ENCODE results near the gene HHAT. TPM values are rescaled to one million over a fixed set of nuclear protein-coding genes. Genes with fewer than 3 reads are reported as not detected.

HHAT gene
- total RNA-seq, 1 donor from 2014 or later: 6.9 TPM

DNA sequence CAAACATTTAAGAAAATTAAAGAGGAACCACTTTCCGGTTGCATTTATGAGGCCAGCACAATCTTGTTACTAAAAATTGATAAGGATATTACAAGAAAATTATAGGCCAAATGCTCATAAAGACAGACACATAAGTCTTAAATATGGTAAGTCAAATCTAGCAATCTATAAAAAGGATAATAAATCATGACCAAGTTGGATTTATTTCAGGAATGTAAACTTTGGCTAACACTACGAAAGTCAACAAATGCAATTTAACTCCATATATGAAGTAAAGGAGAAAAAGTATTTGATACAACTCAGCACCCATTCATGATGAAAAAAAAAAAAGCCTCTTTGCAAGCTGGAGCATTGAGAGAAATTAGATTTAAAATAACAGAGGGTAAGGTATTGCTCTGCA is 6.3 kb downstream of the HHAT start:
- H3K9me3 Mint-ChIP-seq: no peaks in the 10 kb centered on the region
- no peak for DNase-seq (ENCODE audit: low read depth, low spot score)
- H3K27me3 Mint-ChIP-seq (ENCODE audit: low read depth): no peaks in the 10 kb centered on the region
- H3K4me1 Mint-ChIP-seq: peaks cover 2% of the 10 kb centered on the region
- no peak overlapping the region for H3K27ac Mint-ChIP-seq (ENCODE audit: unreplicated experiment)
- no peak overlapping the region for H3K4me3 Mint-ChIP-seq
- TF ChIP-seq, protein P1, sequence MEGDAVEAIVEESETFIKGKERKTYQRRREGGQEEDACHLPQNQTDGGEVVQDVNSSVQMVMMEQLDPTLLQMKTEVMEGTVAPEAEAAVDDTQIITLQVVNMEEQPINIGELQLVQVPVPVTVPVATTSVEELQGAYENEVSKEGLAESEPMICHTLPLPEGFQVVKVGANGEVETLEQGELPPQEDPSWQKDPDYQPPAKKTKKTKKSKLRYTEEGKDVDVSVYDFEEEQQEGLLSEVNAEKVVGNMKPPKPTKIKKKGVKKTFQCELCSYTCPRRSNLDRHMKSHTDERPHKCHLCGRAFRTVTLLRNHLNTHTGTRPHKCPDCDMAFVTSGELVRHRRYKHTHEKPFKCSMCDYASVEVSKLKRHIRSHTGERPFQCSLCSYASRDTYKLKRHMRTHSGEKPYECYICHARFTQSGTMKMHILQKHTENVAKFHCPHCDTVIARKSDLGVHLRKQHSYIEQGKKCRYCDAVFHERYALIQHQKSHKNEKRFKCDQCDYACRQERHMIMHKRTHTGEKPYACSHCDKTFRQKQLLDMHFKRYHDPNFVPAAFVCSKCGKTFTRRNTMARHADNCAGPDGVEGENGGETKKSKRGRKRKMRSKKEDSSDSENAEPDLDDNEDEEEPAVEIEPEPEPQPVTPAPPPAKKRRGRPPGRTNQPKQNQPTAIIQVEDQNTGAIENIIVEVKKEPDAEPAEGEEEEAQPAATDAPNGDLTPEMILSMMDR (conservative IDR thresholded peaks at IDR 0.05): no peak
- no peaks in the 10 kb centered on the region for H3K36me3 Mint-ChIP-seq (ENCODE audit: low read depth)

DNA sequence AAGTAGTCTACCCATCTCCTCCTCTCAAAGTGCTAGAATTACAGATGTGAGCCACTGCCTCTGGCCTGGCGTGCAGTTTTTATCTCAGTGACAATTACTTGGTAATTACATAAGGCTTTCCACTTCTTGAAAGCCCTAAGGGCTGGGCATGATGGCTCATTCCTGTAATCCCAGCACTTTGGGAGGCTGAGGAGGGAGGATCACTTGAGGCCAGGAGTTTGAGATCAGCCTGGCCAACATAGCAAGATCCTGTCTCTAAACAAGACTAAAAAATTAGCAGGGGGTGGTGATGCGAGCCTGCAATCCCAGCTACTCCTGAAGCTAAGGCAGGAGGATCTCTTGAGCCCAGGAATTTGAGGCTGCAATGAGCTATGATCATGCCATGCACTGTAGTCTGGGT is 7.7 kb downstream of the HHAT start:
- no peak overlapping the region for H3K4me3 Mint-ChIP-seq
- TF ChIP-seq, protein P1 (conservative IDR thresholded peaks at IDR 0.05): no peak
- no peak overlapping the region for H3K27ac Mint-ChIP-seq (ENCODE audit: unreplicated experiment)
- H3K27me3 Mint-ChIP-seq (ENCODE audit: low read depth): no peaks in the 10 kb centered on the region
- H3K4me1 Mint-ChIP-seq: no peaks in the 10 kb centered on the region
- no peaks in the 10 kb centered on the region for H3K9me3 Mint-ChIP-seq
- H3K36me3 Mint-ChIP-seq (ENCODE audit: low read depth): no peaks in the 10 kb centered on the region
- DNase-seq (ENCODE audit: low read depth, low spot score): no peak

DNA sequence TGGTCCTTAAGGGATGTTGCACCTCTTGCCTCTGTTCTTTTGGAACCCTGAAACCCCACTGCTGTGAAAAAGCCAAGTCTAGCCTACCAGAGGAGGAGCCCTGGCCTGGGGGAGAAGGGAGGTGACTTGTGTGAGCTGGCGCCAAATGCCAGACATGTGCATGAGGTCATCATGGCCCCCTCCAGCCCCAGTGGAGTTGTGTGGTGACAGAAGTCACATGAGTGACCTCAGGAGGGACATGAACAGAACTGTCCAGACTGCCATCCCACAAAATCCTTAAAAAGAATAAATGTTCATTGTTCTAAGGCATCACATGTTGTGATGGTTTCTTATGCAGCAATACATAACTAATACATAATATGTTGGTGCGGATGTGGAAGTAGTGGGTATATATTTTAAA is 10.8 kb downstream of the HHAT start:
- H3K9me3 Mint-ChIP-seq: no peaks in the 10 kb centered on the region
- H3K27me3 Mint-ChIP-seq (ENCODE audit: low read depth): no peaks in the 10 kb centered on the region
- H3K36me3 Mint-ChIP-seq (ENCODE audit: low read depth): no peaks in the 10 kb centered on the region
- DNase-seq (ENCODE audit: low read depth, low spot score): no peak
- no peak overlapping the region for H3K27ac Mint-ChIP-seq (ENCODE audit: unreplicated experiment)
- no peaks in the 10 kb centered on the region for H3K4me1 Mint-ChIP-seq
- no peak overlapping the region for H3K4me3 Mint-ChIP-seq
- TF ChIP-seq, protein P1 (conservative IDR thresholded peaks at IDR 0.05): no peak

DNA sequence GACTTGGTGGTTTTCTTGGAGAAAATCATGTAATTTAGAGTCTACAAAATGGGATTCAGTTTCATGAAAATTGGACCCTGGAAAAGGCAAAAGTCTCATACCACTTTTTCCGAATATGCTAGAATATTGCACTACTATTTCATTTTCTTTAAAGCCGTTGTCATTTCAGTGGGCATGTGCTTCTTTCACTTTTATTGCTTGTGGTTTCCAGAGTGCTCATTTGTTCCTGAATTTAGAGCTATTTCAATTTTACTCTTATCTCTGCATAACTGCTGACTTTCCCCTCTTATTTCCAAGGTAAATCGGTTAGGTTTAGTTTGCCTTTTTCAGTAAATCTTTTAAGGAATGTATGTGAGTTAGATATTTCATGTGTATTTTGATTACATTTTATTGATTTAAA is 11.6 kb downstream of the HHAT start:
- Mint-ChIP-seq H3K27me3 (ENCODE audit: low read depth) (no peaks in the 10 kb centered on the region), H3K27ac (ENCODE audit: unreplicated experiment) (no peak overlapping the region), H3K4me1 (no peaks in the 10 kb centered on the region), H3K9me3 (no peaks in the 10 kb centered on the region), H3K36me3 (ENCODE audit: low read depth) (no peaks in the 10 kb centered on the region), H3K4me3 (no peak overlapping the region)
- TF ChIP-seq, protein P1 (conservative IDR thresholded peaks at IDR 0.05): no peak
- no peak for DNase-seq (ENCODE audit: low read depth, low spot score)

DNA sequence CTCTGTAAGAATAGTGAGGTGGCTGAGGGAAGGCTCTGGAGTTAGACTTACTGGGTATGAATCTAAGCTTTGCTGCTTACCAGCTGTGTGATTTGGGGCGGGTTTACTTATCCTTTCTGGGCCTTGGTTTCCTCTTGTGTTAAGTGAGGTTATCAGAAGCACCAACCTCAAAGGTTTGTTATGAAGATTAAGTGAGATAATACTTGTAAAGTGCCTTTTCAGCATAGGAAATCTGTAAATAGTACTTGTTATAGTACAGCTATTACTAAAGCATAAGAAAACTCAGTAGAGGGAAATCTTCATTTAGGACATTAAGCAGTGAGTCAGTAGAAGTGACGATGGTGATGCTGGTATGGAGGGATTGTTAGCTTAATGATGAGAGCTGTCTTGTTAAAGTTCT is 12.1 kb downstream of the HHAT start:
- H3K27me3 Mint-ChIP-seq (ENCODE audit: low read depth): no peaks in the 10 kb centered on the region
- TF ChIP-seq, protein P1 (conservative IDR thresholded peaks at IDR 0.05): no peak
- H3K4me1 Mint-ChIP-seq: no peaks in the 10 kb centered on the region
- no peaks in the 10 kb centered on the region for H3K9me3 Mint-ChIP-seq
- no peak overlapping the region for H3K27ac Mint-ChIP-seq (ENCODE audit: unreplicated experiment)
- H3K4me3 Mint-ChIP-seq: no peak overlapping the region
- no peak for DNase-seq (ENCODE audit: low read depth, low spot score)
- no peaks in the 10 kb centered on the region for H3K36me3 Mint-ChIP-seq (ENCODE audit: low read depth)

Measured in neural crest cell (in vitro differentiated cells).